H1 (cell line): ENCODE measurements around the gene YTHDF2. TPM values are rescaled to one million over a fixed set of nuclear protein-coding genes. Genes with fewer than 3 reads are reported as not detected.

Source experiments
- NRF1 ChIP-seq: IDR thresholded peaks from 2 replicates; pipeline ENCODE4 v1.6.1; 2011; ENCODE audit warnings: mild to moderate bottlenecking, low read depth, low read length, improper control_type of control experiment
- TEAD4 ChIP-seq: IDR thresholded peaks from 2 replicates; pipeline ENCODE4 v1.6.1; 2012; ENCODE audit warnings: low read depth, low read length, inconsistent platforms, mixed read lengths
- polyA plus RNA-seq, 7 experiments: library from polyadenylated mRNA; depleted of rRNA in 3 of 7; stranded (reverse) in 5 of 7; unstranded in 2 of 7; fragments of >200 nt in 5 of 7; fragments of 200-250 nt in 2 of 7; gene quantifications; 1 replicate in 5 of 7; 2 replicates in 1 of 7; 4 replicates in 1 of 7; pipeline versions ENCODE4 v1.2.1 to v1.2.3, GENCODE V29; 2011 to 2013; ENCODE audit warnings: missing spikeins in 2 of 7, mixed read lengths in 2 of 7
- total RNA-seq: library from RNA; stranded (reverse); fragmentation: NEBNext Ultra II Directional; extraction: Animal tissue kit (Norgen Biotek cat#: 25700); gene quantifications from 2 replicates; pipeline ENCODE4 v1.2.1, GENCODE V29; 2021
- TF ChIP-seq, protein P1 (sequence below): IDR thresholded peaks from 2 replicates; pipeline ENCODE4 v1.6.1; 2012; ENCODE audit warnings: inconsistent platforms

Gene YTHDF2
- total and polyA plus RNA-seq, 2 of the 8 experiments (the other 6 are each of a cell fraction or from before 2014, with no cell fraction given): 128 to 164 TPM

DNA sequence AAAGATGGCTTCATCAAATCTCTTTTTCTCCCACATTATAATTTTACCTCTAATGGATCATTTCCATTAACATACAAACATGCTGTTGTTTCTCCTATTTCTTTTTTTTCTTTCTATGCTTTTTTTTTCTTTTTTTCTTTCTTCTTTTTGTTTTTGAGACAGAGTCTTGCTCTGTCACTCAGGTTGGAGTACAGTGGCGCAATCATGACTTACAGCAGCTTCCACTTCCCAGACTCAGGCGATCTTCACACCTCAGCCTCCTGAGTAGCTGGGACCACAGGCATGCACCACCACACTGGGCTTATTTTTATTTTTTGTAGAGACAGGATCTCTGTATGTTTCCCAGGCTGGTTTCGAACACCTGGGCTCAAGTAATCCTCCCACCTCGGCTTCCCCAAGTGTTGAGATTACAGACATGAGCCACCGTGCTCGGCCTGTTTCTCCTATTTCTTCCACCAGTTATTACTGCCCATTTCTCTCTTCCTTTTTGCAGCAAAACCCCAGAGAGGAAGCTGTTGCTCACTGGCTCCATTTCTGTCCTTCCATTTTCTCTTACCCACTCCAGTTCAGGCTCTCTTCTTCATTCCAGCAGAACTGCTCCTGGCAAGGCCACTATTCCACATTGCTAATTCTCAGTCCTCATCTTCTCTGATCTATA lies 43.1 kb downstream of the YTHDF2 start (continued):
- TF ChIP-seq, protein P1, sequence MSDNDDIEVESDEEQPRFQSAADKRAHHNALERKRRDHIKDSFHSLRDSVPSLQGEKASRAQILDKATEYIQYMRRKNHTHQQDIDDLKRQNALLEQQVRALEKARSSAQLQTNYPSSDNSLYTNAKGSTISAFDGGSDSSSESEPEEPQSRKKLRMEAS: no peak
- no peak for TF ChIP-seq NRF1
- TF ChIP-seq TEAD4: no peak
